Stimulated activated CD8-positive, alpha-beta memory T cell treated with anti-CD3 and anti-CD28 coated beads, Interleukin-7, amount 100 ng/mL, for 48 hours (primary cell): ENCODE data around the gene THSD4.
"Not testable (repeated sequence)": the region's sequence is repeated elsewhere in the genome, so short reads cannot be mapped to it uniquely, and the experiment has no call there.

Source experiments
- DNase-seq, 2 donors: peaks; one replicate each; pipeline ENCODE4 v3.0.0-alpha.2; 2020; ENCODE audit warnings: low read depth in 1 of 2; ENCODE audit errors: extremely low read depth in 1 of 2

THSD4 gene

DNA sequence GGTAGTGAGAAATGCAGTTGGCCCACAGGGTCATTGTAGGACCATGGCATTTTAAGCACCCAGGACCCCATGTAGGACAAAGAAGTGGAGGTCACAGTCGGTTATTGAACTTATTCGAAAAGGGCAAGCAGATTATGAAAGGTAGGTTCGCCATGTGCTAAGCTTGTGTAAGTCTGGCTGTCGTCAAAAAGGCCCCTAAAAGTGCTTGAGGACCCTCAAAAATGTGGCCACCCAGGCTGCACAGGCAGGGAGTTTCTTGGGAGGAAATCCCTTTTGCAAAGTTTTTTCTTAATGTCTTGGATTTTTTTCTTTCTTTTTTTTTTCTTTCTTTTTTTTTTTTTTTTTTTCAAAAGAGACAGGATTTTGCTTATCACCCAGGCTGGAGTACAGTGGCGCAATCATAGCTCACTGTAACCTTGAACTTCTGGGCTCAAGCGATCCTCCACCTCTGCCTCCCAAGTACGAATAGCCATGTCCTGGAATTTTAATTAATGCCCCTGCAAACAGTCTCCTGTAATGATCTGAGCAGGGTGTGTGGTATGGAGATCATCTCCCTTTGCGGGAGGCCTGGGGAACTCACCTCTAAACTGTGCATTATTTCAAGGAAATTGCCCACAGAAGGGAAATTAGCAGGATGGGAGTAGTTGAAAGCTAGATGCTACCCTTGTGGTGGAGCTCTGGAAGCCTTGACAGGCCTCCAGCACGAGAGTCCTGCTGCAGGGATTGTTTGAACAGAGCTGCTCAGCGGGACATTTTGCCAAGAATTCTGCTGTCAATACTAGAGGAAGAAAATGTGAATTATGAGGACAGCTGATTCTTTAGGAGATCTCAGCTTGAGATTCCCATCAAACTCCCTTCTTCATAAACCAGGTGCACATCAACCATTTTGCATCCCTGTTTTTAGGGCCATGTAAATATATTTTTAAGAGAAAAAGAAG is 28.4 kb downstream of the THSD4 start:
- DNase-seq = no peak

GRCh38 chr15:71145648-71146047 is 30.4 kb downstream of the THSD4 start:
- DNase-seq = no peak

DNA sequence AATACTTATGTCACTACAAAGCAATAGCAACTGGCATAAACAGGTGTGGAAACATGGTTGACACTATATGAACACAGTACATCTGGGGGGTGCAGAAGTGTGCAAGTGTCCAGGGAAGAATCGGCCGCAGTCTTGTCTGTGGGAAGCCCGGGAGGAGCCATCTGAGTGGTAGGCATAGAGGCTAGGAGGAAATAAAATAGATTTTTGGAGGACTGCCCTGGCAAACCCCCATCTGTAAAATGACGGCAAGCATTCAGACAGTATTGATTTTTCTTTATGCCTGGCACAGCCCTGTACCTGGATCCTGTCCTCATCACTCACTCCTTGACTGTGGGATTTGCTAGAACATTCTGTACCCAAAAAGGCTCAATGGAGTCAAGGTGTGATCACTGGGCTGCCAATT is 31.3 kb downstream of the THSD4 start:
- no peak for DNase-seq

DNA sequence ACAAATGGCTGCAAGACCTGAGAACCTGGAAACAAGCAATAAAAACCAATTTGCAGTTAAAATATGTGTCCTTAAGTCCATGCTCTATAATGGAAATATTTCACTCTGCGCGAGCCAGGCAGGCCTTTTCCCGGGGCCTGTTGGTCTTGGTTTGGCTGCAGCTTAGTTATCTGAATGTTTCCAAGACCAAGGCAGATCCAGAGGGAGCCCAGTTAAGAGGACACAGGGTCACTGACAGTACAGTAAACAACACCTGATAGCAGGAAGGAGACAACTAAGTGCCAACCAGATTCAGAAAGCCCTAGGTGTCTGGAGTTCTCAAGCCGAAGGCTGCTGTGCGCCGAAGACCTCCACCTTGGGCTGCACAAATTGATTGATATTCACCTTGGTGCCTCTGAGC is 32.8 kb downstream of the THSD4 start:
- no peak for DNase-seq

DNA sequence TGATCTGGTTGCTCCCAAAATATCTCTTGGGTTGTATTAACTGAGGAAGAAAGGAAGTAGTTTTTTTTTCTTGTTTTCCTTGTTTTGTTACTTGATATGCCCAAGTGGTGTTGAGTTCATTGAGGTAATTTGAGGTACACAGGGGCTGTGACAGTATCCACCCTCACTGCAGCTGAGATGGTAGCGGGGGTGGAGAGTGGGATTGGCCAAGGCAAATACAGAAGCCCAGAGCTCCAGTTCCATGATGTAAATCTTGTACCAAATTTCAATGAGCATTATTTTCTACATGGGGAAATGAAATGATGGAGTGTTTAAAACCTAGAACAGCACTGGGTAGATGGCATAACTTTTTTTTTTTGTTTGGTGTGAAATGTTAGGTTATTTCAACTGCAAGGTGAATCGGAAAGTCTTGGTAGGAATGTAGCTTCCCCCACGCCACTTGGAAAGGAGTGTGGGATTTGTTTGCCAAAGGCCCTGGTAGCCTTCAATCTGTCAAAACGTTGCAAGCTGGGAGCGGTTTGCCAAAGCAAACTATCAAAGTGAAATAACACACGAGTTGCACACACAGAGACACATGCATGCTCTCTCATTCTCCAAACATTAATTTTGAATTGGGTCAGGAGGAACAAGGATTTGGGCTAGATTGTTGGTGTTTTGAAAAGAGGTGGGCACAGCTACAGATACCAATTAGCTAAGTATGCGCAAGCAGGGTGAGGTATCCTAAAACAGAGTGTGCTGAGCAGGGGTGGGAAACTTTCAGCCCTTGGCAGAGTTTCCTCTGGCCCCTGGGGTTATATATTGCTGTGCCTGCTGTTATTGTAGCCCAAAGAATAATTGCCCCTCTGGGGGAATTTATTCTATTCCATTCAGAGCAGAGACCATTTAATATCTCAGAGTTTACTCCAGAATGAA is 34.6 kb downstream of the THSD4 start:
- DNase-seq = no peak

GRCh38 chr15:71151081-71151480 is 35.8 kb downstream of the THSD4 start:
- no peak for DNase-seq

DNA sequence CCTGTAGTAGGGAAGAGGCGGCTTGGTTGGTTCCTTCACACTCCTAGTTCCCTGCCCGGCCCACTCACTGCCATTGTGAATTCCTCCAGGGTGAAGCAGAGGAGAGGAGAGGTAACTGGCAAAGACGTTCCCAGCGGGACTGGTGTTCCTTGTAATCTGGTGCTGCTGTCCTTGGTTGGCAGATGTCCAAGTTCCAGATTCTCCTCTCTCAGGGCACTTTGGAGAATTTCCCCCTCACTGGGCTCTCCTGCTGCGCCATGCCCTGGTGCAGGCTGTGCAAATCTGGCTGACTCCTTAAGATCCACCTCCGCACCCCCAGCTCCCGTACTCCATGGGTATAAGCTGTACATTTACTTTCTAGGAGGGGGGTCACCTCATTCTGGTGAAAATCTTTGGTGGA is 37.3 kb downstream of the THSD4 start:
- no peak for DNase-seq

GRCh38 chr15:71153823-71154524 is 38.7 kb downstream of the THSD4 start:
- no peak for DNase-seq

GRCh38 chr15:71154607-71155200 is 39.4 kb downstream of the THSD4 start:
- no peak for DNase-seq

DNA sequence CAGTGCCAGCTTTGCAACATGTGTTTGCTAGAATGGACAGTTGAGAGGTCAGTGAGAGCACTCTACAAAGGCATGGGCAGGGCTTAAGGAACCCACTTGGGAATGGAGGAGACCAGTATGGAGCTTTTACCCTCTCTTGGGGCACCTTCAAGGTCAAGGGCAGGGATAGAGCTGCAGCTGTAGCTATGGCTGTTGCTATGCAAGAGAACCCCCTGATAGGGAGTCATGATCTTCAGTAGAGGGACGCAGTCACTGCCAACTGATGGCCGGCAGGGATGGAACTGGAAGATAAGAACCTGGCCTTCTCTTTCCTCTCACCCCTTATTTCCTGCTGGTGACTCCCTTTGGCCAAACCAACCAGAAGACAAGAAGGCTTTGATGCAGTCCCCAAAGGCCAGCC is 40.3 kb downstream of the THSD4 start:
- DNase-seq = no peak

DNA sequence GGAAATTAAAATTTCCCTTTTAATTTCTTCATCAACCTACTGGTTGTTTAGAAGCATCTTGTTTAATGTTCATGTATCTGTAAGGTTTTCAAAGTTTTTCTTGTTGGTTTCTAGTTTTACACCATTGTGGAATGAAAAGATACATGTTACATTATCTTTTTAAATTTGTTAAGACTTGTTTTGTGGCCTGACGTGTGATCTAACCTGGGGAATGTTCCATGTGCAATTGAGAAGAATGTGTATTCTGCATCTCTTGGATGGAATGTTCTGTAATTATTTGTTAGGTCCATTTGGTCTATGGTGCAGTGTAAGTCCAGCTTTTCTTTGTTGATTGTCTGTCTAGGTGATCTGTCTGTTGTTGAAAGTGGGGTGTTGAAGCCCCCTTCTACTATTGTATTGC is 45.7 kb downstream of the THSD4 start:
- DNase-seq = no peak

DNA sequence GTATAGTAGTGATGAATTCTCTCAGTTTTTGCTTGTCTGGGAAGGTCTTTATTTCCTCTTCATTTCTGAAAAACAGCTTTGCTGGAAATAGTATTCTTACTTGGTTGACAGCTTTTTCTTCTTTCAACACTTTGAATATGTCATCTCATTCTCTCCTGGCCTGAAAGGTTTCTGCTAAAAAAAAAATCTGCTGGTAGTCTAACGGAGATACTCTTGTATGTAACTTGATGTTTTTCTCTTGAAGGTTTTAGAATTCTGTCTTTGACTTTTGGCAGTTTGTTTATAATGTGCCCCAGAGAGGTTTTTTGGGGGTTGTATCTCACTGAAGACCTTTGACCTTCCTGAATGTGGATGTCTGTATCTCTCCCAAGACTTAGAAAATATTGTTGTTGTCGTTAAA is 47.0 kb downstream of the THSD4 start:
- no peak for DNase-seq

GRCh38 chr15:71164606-71165005 is 49.3 kb downstream of the THSD4 start:
- not testable (repeated sequence) for DNase-seq

GRCh38 chr15:71167445-71168165 is 52.3 kb downstream of the THSD4 start:
- no peak for DNase-seq

DNA sequence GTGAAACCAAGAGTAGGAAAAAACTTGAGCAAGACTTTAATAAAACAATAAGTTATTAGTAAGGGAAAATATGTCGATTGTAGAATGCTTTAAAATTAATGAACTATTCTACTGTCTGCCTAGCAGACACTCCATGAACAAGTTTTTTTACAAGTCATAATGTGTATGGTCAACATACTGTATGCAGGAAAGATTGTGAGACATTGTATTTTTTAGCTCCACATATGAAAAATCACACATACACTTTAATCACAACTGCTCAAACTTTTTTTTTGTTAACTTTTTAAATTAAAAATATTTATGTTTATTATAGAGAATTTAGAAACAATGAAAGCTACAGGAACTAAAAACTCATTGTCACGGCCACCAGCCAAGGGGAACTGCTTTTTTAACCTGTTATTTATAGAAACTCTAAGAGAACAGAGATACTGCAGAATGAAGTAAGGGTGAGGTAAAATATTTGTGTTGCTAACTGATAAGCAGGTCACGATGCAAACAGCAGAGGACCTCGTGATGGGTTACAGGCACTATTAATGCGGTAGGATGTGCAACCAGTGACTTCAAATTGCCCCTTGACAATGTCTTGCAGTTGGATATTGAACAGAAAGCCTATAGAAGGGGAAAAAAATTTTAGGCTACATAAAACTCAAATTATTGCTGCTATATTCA is 53.0 kb downstream of the THSD4 start:
- DNase-seq = no peak

DNA sequence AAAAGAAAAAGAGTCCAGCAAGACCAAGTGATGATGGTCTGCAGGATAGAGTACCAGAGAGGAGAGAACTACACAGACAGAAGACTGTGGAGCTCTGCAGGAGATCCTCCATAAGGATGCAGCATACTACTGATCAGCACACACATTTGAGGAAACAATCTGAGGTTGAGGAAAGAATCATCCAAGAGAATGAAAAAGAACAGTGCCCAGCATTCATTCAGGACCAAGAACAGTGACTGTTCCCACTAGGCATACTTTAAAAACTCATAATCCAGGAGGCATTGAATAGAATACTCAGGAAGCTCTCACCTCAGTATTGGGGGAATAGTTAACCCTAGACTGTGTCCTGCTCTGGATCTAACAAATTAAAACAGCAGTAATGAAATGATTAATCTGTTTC is 54.9 kb downstream of the THSD4 start:
- DNase-seq = no peak

GRCh38 chr15:71171195-71171594 is 55.9 kb downstream of the THSD4 start:
- no peak for DNase-seq

GRCh38 chr15:71174360-71174759 is 59.1 kb downstream of the THSD4 start:
- DNase-seq = not testable (repeated sequence)

DNA sequence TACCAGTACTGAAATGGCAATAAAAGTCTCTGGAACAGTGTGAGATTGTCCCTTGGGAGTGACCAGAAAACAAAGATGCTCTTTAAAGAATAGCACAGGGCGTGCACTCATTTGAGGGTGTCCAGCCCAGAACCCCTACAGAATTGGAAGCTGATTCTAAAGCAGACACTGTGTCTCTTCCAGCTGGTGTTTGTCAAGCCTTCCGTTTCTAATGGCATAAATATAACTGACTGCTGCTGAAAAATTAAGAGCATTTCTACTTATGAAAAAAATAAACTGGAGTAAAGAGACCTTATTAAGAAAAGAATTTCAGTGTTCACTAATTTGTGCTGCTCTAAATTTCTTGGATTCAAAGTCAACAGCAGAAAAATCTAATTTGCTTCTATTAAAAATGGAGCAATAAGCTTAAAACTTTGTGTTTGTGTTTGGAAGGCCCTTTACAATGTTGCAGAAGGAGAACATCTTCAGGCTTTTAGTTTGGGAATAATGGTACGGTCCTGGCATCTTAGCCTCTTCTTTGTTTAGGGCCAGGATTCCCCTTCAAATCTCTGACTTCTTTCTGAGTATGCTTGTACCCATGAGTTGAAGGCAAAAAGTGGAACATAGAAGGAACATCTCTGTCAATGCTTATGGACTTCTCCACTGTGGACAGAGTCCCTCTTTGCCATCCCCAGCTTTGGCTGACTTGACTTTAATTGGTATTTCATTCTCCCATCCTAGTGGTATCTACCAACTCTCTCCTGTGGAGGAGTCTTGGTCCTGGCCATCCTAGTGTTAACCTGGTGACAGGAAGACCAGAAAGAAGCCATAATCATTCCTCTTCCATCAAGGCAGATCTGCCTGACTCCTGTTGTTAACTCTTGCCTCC is 65.9 kb downstream of the THSD4 start:
- no peak for DNase-seq
